A204.1 (cell line): ENCODE data around the gene ERGIC2.
"Not testable (repeated sequence)": the region's sequence is repeated elsewhere in the genome, so short reads cannot be mapped to it uniquely, and the experiment has no call there.

Experiments
- FAIRE-seq: peaks from 2 replicates; lab custom pipeline; 2012; peaks lifted over from hg19 to GRCh38; lab: Jason Lieb, UNC

ERGIC2 gene

DNA sequence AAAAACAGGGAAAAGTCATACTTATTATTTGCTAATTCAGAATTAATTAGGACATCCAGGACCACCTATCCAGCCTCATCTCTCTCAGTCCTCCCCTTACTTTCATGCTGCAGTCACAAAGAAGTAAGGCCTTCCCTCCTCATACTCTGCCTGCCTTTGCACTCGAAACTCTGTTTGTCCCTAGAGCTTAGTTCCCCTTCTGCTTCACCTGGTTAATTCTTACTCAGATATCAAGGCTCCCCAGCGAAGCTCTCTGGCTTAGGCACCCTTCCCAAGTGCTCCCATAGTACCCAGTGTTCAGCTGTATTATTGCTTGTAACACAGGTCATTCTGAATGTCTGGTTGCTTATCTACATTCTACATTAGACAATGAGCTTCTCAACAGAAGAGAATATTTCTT lies 81.3 kb downstream of the ERGIC2 start:
- no peak for FAIRE-seq

- FAIRE-seq = no peak
These were observed 89.7 kb downstream of the ERGIC2 start for GRCh38 chr12:29291226-29291625.

DNA sequence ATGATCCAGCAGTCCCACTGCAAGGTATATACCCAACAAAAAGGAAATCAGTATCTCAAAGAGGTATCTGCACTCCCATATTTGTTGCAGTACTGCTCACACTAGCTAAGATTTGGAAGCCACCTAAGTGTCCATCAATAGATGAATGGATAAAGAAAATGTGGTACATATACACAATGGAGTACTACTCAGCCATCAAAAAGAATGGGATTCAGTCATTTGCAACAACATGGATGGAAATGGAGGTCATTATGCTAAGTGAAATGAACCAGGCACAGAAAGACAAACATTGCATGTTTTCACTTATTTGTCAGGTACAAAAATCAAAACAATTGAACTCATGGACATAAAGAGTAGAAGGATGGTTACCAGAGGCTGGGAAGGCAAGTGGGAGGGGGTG lies 90.5 kb downstream of the ERGIC2 start:
- not testable (repeated sequence) for FAIRE-seq

- FAIRE-seq = no peak
These were observed 92.9 kb downstream of the ERGIC2 start for GRCh38 chr12:29288031-29288430.

DNA sequence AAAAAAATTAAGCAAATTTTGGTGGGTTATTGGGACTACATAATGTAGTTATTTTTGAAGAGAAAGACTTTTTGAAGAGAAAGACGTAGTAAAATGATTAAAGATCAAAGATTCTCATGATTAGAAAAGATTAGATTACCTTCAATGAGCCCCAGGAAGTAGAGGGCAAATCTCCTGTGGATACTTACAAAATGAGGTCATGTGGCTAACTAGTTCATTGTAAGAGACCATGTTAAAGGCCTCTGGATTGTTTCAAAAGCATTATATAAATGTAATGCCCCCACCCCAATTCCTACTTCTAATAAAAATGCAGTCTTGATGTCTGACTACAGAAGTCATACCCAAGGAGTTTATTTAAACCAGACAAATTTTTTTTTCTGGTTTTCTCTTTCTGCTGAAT lies 93.3 kb downstream of the ERGIC2 start:
- FAIRE-seq = no peak
